Stimulated activated CD8-positive, alpha-beta memory T cell treated with anti-CD3 and anti-CD28 coated beads, Interleukin-2, amount 100 ng/mL, for 1 hour (primary cell): ENCODE data around the gene PURA.
"Not testable (repeated sequence)": the region's sequence is repeated elsewhere in the genome, so short reads cannot be mapped to it uniquely, and the experiment has no call there.

Experiments used
- DNase-seq, 2 donors: peaks; one replicate each; pipeline ENCODE4 v3.0.0-alpha.2; 2020; ENCODE audit warnings: low read depth in 2 of 2

Gene PURA

GRCh38 chr5:140135127-140135526, 21.2 kb downstream of the PURA start:
- DNase-seq = no peak

GRCh38 chr5:140136624-140137023, 22.7 kb downstream of the PURA start:
- DNase-seq = no peak

GRCh38 chr5:140140435-140140834, 26.5 kb downstream of the PURA start:
- no peak for DNase-seq

- DNase-seq = no peak
Measured at GRCh38 chr5:140141241-140141640, 27.3 kb downstream of the PURA start.

GRCh38 chr5:140142246-140142645, 28.3 kb downstream of the PURA start:
- no peak for DNase-seq

- DNase-seq = no peak
Measured at GRCh38 chr5:140142856-140143255, 28.9 kb downstream of the PURA start.

GRCh38 chr5:140143521-140144258, 29.8 kb downstream of the PURA start:
- DNase-seq = no peak

- no peak for DNase-seq
Measured at GRCh38 chr5:140145256-140145655, 31.3 kb downstream of the PURA start.

GRCh38 chr5:140145818-140146522, 32.1 kb downstream of the PURA start:
- peak; percentile 10 to 14 for DNase-seq

GRCh38 chr5:140146523-140146842, 32.6 kb downstream of the PURA start:
- no peak for DNase-seq

- DNase-seq = no peak
Measured at GRCh38 chr5:140147460-140147859, 33.6 kb downstream of the PURA start.

GRCh38 chr5:140148508-140148907, 34.6 kb downstream of the PURA start:
- DNase-seq = no peak

GRCh38 chr5:140150201-140150600, 36.3 kb downstream of the PURA start:
- no peak for DNase-seq

GRCh38 chr5:140151144-140152021, 37.5 kb downstream of the PURA start:
- DNase-seq = no peak

- DNase-seq = no peak
Measured at GRCh38 chr5:140152022-140152999, 38.4 kb downstream of the PURA start.

- DNase-seq = no peak
Measured at GRCh38 chr5:140153255-140153654, 39.3 kb downstream of the PURA start.

GRCh38 chr5:140153905-140154304, 40.0 kb downstream of the PURA start:
- DNase-seq = no peak

GRCh38 chr5:140154710-140155381, 40.9 kb downstream of the PURA start:
- DNase-seq = not testable (repeated sequence)

- DNase-seq = peak; percentile 67 to 77
Measured at GRCh38 chr5:140157032-140157781, 43.3 kb downstream of the PURA start.
